GM12878 (cell line): ENCODE measurements around the gene ENG. TPM values are rescaled to one million over a fixed set of nuclear protein-coding genes. Genes with fewer than 3 reads are reported as not detected.

Experiments used
- ATAC-seq: fragments of 200-7000 bp; cut with Tn5 transposase; 3 replicates; pipeline ENCODE4 v1.9.1; 2020; ENCODE audit warnings: mild to moderate bottlenecking, moderate library complexity
- BruUV-seq: library from RNA; stranded (reverse); fragments of 400-500 nt; replicated peaks from 2 replicates; lab custom pipeline; 2021; lab: Mats Ljungman, UMichigan
- CTCF ChIA-PET: fragments of 300-600 bp; sonication (Branson Sonifier 250); formaldehyde crosslinking; extraction: SDS; loops from one replicate; lab custom pipeline; 2021; ENCODE audit warnings: inconsistent platforms; lab: Yijun Ruan, JAX
- POLR2A ChIA-PET: fragments of 350-600 bp; formaldehyde crosslinking; extraction: SDS; loops from one replicate; lab custom pipeline; 2021; ENCODE audit warnings: inconsistent platforms; lab: Charles Lee
- RAD21 ChIA-PET: fragments of 300-600 bp; sonication (Branson Sonifier 250); formaldehyde crosslinking; loops from one replicate; lab custom pipeline; 2023; ENCODE audit warnings: antibody characterized with exemption; ENCODE audit not compliant: unreplicated experiment; lab: Charles Lee
- SMC1A ChIA-PET: fragments of 300-600 bp; sonication (Branson Sonifier 250); formaldehyde crosslinking; loops from one replicate; lab custom pipeline; 2023; ENCODE audit not compliant: unreplicated experiment, uncharacterized antibody; lab: Charles Lee
- DNase-seq: peaks from one replicate; pipeline ENCODE4 v3.0.0-alpha.2; 2011; ENCODE audit warnings: low read depth, low spot score
- FAIRE-seq: peaks from 3 replicates; lab custom pipeline; 2011; peaks lifted over from hg19 to GRCh38; lab: Jason Lieb, UNC
- H2AFZ ChIP-seq: 2 replicates; pipeline ENCODE4 v1.6.0; 2011; ENCODE audit warnings: low read depth, low read length, control low read depth; ENCODE audit not compliant: control insufficient read depth
- H3K27ac ChIP-seq: 2 replicates; pipeline ENCODE4 v1.5.1; 2011; ENCODE audit warnings: control low read depth; ENCODE audit not compliant: control insufficient read depth, insufficient read depth
- H3K27me3 ChIP-seq, 2 experiments: replicated peaks in 1 of 2; 2 replicates each; pipeline versions ENCODE4 v1.6.0 to v1.6.1; 2011; ENCODE audit warnings: low read length in 1 of 2; ENCODE audit not compliant: control insufficient read depth in 2 of 2, insufficient read depth in 2 of 2
- H3K36me3 ChIP-seq, 2 experiments: 2 replicates each; pipeline ENCODE4 v1.5.1; 2011; ENCODE audit warnings: low read length in 1 of 2; ENCODE audit not compliant: control insufficient read depth in 2 of 2, insufficient read depth in 2 of 2
- H3K4me1 ChIP-seq: 2 replicates; pipeline ENCODE4 v1.6.1; 2011; ENCODE audit warnings: mild to moderate bottlenecking, low read length, moderate library complexity, mixed read lengths; ENCODE audit not compliant: control insufficient read depth, insufficient read depth
- H3K4me2 ChIP-seq: 2 replicates; pipeline ENCODE4 v1.6.0; 2011; ENCODE audit warnings: control low read depth; ENCODE audit not compliant: control insufficient read depth, insufficient read depth
- H3K4me3 ChIP-seq: fragments of 200-600 bp; sonication (generic); 2 replicates; pipeline ENCODE4 v1.5.1; 2016
- H3K79me2 ChIP-seq: 2 replicates; pipeline ENCODE4 v1.6.0; 2011; ENCODE audit warnings: low read length; ENCODE audit not compliant: control insufficient read depth, insufficient read depth
- H3K9ac ChIP-seq: 2 replicates; pipeline ENCODE4 v1.8.0; 2011; ENCODE audit warnings: low read length, control low read depth, mixed read lengths; ENCODE audit not compliant: control insufficient read depth, insufficient read depth
- H3K9me3 ChIP-seq: replicated peaks from 3 replicates; pipeline ENCODE4 v1.5.1; 2011; ENCODE audit warnings: mild to moderate bottlenecking, low read length; ENCODE audit not compliant: control insufficient read depth, insufficient read depth
- H4K20me1 ChIP-seq: 2 replicates; pipeline ENCODE4 v1.6.0; 2011; ENCODE audit not compliant: control insufficient read depth, insufficient read depth
- BRCA1 ChIP-seq: IDR thresholded peaks from 2 replicates; pipeline ENCODE4 v1.6.1; 2011; ENCODE audit warnings: low read depth, low read length, improper control_type of control experiment
- LARP7 ChIP-seq: fragments of 450-650 bp; IDR thresholded peaks from 2 replicates; pipeline ENCODE4 v1.6.1; 2017; ENCODE audit warnings: mild to moderate bottlenecking
- RBBP5 ChIP-seq: fragments of 200-600 bp; sonication (generic); conservative IDR thresholded peaks from 2 replicates; pipeline ENCODE4 v1.6.1; 2016
- SUPT20H ChIP-seq: IDR thresholded peaks from 2 replicates; pipeline ENCODE4 v1.6.1; 2011; ENCODE audit warnings: low read depth, mild to moderate bottlenecking, low read length, moderate library complexity, borderline replicate concordance; ENCODE audit not compliant: control insufficient read depth
- WGBS: methylation state at CpG from one replicate; pipeline ENCODE4 v1.1.6; 2016; ENCODE audit warnings: low lambda C conversion rate; ENCODE audit not compliant: insufficient replicate concordance, insufficient coverage; ENCODE audit errors: missing lambda C conversion rate; 5-methylcytosine and 5-hydroxymethylcytosine counted together
- in situ Hi-C: fragments of 300-500 bp; cut with MboI; formaldehyde crosslinking; loops from 9 replicates; pipeline ENCODE4 v1.14.3; 2018; ENCODE audit warnings: mixed read lengths
- intact Hi-C: fragments of 100-400 bp; cut with micrococcal nuclease; formaldehyde crosslinking; loops from one replicate; pipeline ENCODE4 v1.14.2; 2022; ENCODE audit not compliant: unreplicated experiment
- polyA plus RNA-seq, 11 experiments: library from polyadenylated mRNA; depleted of rRNA in 4 of 11; unstranded in 6 of 11; stranded (reverse) in 5 of 11; fragments of >200 nt; fragmentation: Nextera tagmentation in 4 of 11; fragmentation: Illumina TruSeq in 1 of 11; extraction: Ambion mirVana in 4 of 11; extraction: Trizol in 1 of 11; gene quantifications; 1 replicate in 1 of 11; 2 replicates in 10 of 11; pipeline versions ENCODE4 v1.2.1 to v1.2.3, GENCODE V29; 2011 to 2016; ENCODE audit warnings: inconsistent platforms in 2 of 11, missing spikeins in 2 of 11, low read depth in 1 of 11
- total RNA-seq, 4 experiments: library from RNA; depleted of rRNA in 3 of 4; stranded (reverse); fragments of >200 nt in 3 of 4; fragmentation: Illumina TruSeq in 1 of 4; extraction: Trizol in 1 of 4; gene quantifications; 2 replicates each; pipeline versions ENCODE4 v1.2.1 to v1.2.3, GENCODE V29; 2013 to 2021
- TF ChIP-seq, protein P1 (sequence below), 3 experiments: IDR thresholded peaks in 2 of 3; conservative IDR thresholded peaks in 1 of 3; 2 replicates each; pipeline ENCODE4 v1.5.1; 2011; ENCODE audit warnings: low read depth in 3 of 3, low read length in 3 of 3, mild to moderate bottlenecking in 3 of 3, control low read depth in 2 of 3, moderate library complexity in 2 of 3, inconsistent platforms in 1 of 3, mixed read lengths in 1 of 3; ENCODE audit not compliant: control insufficient read depth in 2 of 3, insufficient read depth in 1 of 3; ENCODE audit errors: extremely low read depth in 1 of 3
- TF ChIP-seq, protein P2 (sequence below): fragments of 450-650 bp; formaldehyde crosslinking; IDR thresholded peaks from 2 replicates; pipeline ENCODE4 v1.4.0; 2022; ENCODE audit warnings: mild to moderate bottlenecking, moderate library complexity

Gene ENG
- total and polyA plus RNA-seq, 10 of the 15 experiments (the other 5 are each of a cell fraction or from before 2014, with no cell fraction given) = 0.14 to 10.1 (median 2.0) TPM

DNA sequence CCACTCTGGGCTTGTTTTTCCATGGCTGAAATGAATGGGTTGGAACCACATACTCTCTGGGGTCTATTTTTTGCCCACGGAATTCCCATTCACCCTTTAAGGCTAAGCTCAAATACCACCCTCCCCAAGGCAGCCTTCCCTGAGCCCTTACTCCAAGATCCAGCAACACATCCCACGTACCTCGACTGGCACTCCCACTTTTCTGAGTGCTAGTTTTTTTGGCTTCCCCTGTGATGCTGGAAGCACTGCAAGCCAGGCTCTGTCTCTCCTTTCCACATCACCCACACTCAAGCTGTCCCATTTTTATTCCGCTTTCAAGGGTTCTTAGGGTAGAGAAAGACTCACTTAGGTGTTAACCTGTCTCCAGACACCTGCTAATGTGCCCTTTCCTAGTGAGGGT, 38.9 kb upstream of the ENG start:
- TF ChIP-seq LARP7 (no peak), BRCA1 (no peak), SUPT20H (no peak), RBBP5 (no peak)
- TF ChIP-seq, protein P1, sequence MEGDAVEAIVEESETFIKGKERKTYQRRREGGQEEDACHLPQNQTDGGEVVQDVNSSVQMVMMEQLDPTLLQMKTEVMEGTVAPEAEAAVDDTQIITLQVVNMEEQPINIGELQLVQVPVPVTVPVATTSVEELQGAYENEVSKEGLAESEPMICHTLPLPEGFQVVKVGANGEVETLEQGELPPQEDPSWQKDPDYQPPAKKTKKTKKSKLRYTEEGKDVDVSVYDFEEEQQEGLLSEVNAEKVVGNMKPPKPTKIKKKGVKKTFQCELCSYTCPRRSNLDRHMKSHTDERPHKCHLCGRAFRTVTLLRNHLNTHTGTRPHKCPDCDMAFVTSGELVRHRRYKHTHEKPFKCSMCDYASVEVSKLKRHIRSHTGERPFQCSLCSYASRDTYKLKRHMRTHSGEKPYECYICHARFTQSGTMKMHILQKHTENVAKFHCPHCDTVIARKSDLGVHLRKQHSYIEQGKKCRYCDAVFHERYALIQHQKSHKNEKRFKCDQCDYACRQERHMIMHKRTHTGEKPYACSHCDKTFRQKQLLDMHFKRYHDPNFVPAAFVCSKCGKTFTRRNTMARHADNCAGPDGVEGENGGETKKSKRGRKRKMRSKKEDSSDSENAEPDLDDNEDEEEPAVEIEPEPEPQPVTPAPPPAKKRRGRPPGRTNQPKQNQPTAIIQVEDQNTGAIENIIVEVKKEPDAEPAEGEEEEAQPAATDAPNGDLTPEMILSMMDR (IDR thresholded peaks at IDR 0.05 in 2 of 3, conservative IDR thresholded peaks at IDR 0.05 in 1 of 3; ENCODE audit: control insufficient read depth in 2 of 3, extremely low read depth in 1 of 3, insufficient read depth in 1 of 3, low read depth in 3 of 3, low read length in 3 of 3) = no peak
- TF ChIP-seq, protein P2, sequence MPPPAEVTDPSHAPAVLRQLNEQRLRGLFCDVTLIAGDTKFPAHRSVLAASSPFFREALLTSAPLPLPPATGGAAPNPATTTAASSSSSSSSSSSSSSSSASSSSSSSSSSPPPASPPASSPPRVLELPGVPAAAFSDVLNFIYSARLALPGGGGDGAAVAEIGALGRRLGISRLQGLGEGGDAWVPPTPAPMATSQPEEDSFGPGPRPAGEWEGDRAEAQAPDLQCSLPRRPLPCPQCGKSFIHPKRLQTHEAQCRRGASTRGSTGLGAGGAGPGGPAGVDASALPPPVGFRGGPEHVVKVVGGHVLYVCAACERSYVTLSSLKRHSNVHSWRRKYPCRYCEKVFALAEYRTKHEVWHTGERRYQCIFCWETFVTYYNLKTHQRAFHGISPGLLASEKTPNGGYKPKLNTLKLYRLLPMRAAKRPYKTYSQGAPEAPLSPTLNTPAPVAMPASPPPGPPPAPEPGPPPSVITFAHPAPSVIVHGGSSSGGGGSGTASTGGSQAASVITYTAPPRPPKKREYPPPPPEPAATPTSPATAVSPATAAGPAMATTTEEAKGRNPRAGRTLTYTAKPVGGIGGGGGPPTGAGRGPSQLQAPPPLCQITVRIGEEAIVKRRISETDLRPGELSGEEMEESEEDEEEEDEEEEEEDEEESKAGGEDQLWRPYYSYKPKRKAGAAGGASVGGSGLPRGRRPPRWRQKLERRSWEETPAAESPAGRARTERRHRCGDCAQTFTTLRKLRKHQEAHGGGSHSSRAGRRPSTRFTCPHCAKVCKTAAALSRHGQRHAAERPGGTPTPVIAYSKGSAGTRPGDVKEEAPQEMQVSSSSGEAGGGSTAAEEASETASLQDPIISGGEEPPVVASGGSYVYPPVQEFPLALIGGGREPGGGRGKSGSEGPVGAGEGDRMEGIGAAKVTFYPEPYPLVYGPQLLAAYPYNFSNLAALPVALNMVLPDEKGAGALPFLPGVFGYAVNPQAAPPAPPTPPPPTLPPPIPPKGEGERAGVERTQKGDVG (CRISPR knock-in tag) = no peak
- ChIA-PET POLR2A (interaction anchor here (0.6 kb wide), 1 partner anchor 148 kb away, joined by 4 read pairs; no protein-coding TSS in a partner anchor), CTCF (interaction anchor here (1.2 kb wide), 1 partner anchor 24 kb away, joined by 3 read pairs; the partner anchor contains the start of gene ST6GALNAC4), RAD21 (no interaction called here), SMC1A (interaction anchor here (0.7 kb wide), 1 partner anchor 147 kb away, joined by 3 read pairs; no protein-coding TSS in a partner anchor)
- no peak overlapping the region for H3K27ac ChIP-seq
- H3K9ac ChIP-seq = no peak overlapping the region
- no peak overlapping the region for H3K4me3 ChIP-seq
- intact Hi-C loops = no loop called here
- H2AFZ ChIP-seq = no peak overlapping the region
- in situ Hi-C loops = no loop called here
- H3K27me3 ChIP-seq = no peaks in the 10 kb centered on the region
- FAIRE-seq = no peak
- no peaks in the 10 kb centered on the region; the same call in 1 of the 2 replicates for H3K79me2 ChIP-seq
- 94% methylated on average over 4 of the region's 4 CpGs for WGBS
- peaks cover 13 to 16% of the 10 kb centered on the region in 2 experiments; a peak in 3 of 4 replicates for H3K36me3 ChIP-seq
- H4K20me1 ChIP-seq = no peaks in the 10 kb centered on the region
- H3K4me1 ChIP-seq = peaks cover 10% of the 10 kb centered on the region
- no peak for ATAC-seq
- no peak overlapping the region for H3K4me2 ChIP-seq
- H3K9me3 ChIP-seq = peaks cover 15% of the 10 kb centered on the region; the same call in 2 of the 3 replicates
- no TSS peak for BruUV-seq
- DNase-seq = no peak
